ENCODE data around the gene FNTB. TPM values are rescaled to one million over a fixed set of nuclear protein-coding genes. Genes with fewer than 3 reads are reported as not detected.

The FNTB gene
- total and polyA plus RNA-seq, 9 of the 15 experiments (the other 6 are each of a cell fraction or from before 2014, with no cell fraction given), result 6.9 to 23.2 (median 12.2) TPM

GRCh38 chr14:65038966-65039365 is 52.3 kb downstream of the FNTB start (continued):
- TF ChIP-seq BRF2 (IDR thresholded peaks at IDR 0.05; ENCODE audit: borderline replicate concordance, insufficient read depth, insufficient read length) (no peak), CBX8 (IDR thresholded peaks at IDR 0.05; ENCODE audit: borderline replicate concordance, extremely low read depth, low read depth, low read length, poor library complexity, severe bottlenecking) (no peak)

GRCh38 chr14:65040666-65041433 is 54.2 kb downstream of the FNTB start:
- H3K27ac ChIP-seq (ENCODE audit: extremely low read depth, low read depth, low read length), result peak overlapping the region; percentile 20; the same call in 1 of the 3 replicates
- 89% methylated on average over 6 of the region's 9 CpGs for WGBS (ENCODE audit: insufficient coverage, low coverage, missing lambda C conversion rate)
- H3K79me2 ChIP-seq (ENCODE audit: control insufficient read depth, insufficient read depth, low read length), result no peaks in the 10 kb centered on the region
- H2AFZ ChIP-seq (ENCODE audit: low read depth, low read length), result no peak overlapping the region
- ChIA-PET CTCF (ENCODE audit: low intra/inter-chr PET ratio) (interaction anchor here (0.6 kb wide), 1 partner anchor 505 kb away, joined by 3 read pairs; no protein-coding TSS in a partner anchor), POLR2A (interaction anchor here (0.6 to 1.9 kb wide), 2 partner anchors 11 to 13 kb away, joined by 4 to 6 read pairs; no protein-coding TSS in a partner anchor)
- intact Hi-C loops (cut with micrococcal nuclease) (loop anchor here (5.0 kb wide), 1 partner anchor 61 kb away; the partner anchor contains the start of gene MAX), in situ Hi-C loops (cut with MboI) (no loop called here)
- peak; percentile 55 for FAIRE-seq
- H4K20me1 ChIP-seq (replicated peaks; ENCODE audit: control insufficient read depth, insufficient read depth, low read length), result no peaks in the 10 kb centered on the region
- no peak for DNase-seq (ENCODE audit: extremely low read depth in 1 of 4, low spot score in 3 of 4)
- no TSS peak for BruUV-seq (replicated peaks)
- H3K4me3 ChIP-seq, result no peak overlapping the region
- H3K4me1 ChIP-seq (replicated peaks in 1 of 2; ENCODE audit: control insufficient read depth in 2 of 2, insufficient read depth in 2 of 2, low read length in 2 of 2), result peaks cover 19 to 44% of the 10 kb centered on the region in 2 experiments
- no peak overlapping the region for H3K4me2 ChIP-seq (ENCODE audit: insufficient read depth, low read length)
- H3K9me3 ChIP-seq (replicated peaks; ENCODE audit: control insufficient read depth, insufficient read depth, low read depth, low read length), result no peaks in the 10 kb centered on the region
- H3K9me1 ChIP-seq (ENCODE audit: control insufficient read depth, insufficient read depth, low read length), result no peaks in the 10 kb centered on the region
- H3K36me3 ChIP-seq (ENCODE audit: control insufficient read depth, insufficient read depth, low read length), result peaks cover 24% of the 10 kb centered on the region; the same call in 2 of the 3 replicates
- no peaks in the 10 kb centered on the region for H3K27me3 ChIP-seq (ENCODE audit: control insufficient read depth in 2 of 2, insufficient read depth in 2 of 2, low read length in 2 of 2)
- no peak for ATAC-seq
- H3K9ac ChIP-seq (ENCODE audit: insufficient read depth in 1 of 2, low read depth in 2 of 2, low read length in 2 of 2), result no peak overlapping the region
- no peak for TF ChIP-seq NR0B1 (IDR thresholded peaks at IDR 0.05; ENCODE audit: partially characterized antibody)
- TF ChIP-seq MIER1 (IDR thresholded peaks at IDR 0.05; ENCODE audit: low read depth), result no peak
- no peak for TF ChIP-seq KLF16 (IDR thresholded peaks at IDR 0.05)
- TF ChIP-seq RBM15 (IDR thresholded peaks at IDR 0.05; ENCODE audit: insufficient read depth, low read length), result no peak
- no peak for TF ChIP-seq HBP1 (CRISPR knock-in tag; IDR thresholded peaks at IDR 0.05)
- no peak for TF ChIP-seq KAT8 (IDR thresholded peaks at IDR 0.05; ENCODE audit: low read depth)
- TF ChIP-seq TCF15 (CRISPR knock-in tag; IDR thresholded peaks at IDR 0.05), result no peak
- no peak for TF ChIP-seq MEIS2 (IDR thresholded peaks at IDR 0.05; ENCODE audit: partially characterized antibody)
- no peak for TF ChIP-seq ZNF280A (IDR thresholded peaks at IDR 0.05; ENCODE audit: low read depth, partially characterized antibody)

Data from K562 (cell line).